ENCODE results near the gene SDK2. TPM values are rescaled to one million over a fixed set of nuclear protein-coding genes. Genes with fewer than 3 reads are reported as not detected.

The SDK2 gene
- polyA plus RNA-seq, 1 of the 3 experiments (the other 2 are of a cell fraction) = 0.02 TPM

DNA sequence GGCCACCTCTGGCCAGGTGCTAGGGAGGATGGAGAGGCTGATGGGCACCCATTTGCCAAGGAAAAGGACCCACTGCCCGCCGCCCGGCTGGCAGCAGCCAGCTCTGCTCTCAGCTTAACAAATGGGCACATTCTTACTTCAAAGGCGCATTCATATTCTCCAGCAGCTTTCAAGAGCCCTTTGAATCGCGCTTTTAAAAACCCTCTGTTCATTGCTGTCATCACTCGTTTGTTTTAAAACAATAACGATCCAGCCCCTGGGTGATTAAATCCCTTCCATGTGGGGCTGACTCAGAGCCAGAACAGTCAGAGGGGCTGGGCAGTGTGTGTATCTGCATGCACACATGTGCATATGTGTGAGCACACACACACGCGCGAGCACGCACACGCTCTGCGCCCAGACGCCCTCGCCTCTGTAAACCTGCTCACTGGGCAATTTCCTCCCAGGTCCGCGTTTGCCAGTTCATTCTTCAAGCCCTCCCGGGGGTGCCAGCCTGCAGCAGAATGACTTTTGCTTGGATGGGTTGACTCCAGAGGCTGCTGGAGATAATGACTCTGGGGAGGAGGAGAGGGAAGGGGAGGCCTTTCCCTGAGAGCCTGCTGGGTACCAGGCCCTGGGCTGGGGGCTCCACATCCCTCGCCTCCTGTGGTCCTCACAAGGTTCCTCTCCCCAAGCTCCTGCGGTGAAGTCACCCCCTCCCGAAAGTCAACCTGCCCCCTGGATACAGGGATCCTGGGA is 133.1 kb downstream of the SDK2 start:
- H3K9me3 ChIP-seq = no peaks in the 10 kb centered on the region
- TF ChIP-seq, protein P1, sequence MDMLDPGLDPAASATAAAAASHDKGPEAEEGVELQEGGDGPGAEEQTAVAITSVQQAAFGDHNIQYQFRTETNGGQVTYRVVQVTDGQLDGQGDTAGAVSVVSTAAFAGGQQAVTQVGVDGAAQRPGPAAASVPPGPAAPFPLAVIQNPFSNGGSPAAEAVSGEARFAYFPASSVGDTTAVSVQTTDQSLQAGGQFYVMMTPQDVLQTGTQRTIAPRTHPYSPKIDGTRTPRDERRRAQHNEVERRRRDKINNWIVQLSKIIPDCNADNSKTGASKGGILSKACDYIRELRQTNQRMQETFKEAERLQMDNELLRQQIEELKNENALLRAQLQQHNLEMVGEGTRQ (IDR thresholded peaks at IDR 0.05; ENCODE audit: borderline replicate concordance, low read depth, low read length) = no peak
- TF ChIP-seq, protein P2, sequence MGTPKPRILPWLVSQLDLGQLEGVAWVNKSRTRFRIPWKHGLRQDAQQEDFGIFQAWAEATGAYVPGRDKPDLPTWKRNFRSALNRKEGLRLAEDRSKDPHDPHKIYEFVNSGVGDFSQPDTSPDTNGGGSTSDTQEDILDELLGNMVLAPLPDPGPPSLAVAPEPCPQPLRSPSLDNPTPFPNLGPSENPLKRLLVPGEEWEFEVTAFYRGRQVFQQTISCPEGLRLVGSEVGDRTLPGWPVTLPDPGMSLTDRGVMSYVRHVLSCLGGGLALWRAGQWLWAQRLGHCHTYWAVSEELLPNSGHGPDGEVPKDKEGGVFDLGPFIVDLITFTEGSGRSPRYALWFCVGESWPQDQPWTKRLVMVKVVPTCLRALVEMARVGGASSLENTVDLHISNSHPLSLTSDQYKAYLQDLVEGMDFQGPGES (IDR thresholded peaks at IDR 0.05; ENCODE audit: low read depth, low read length) = no peak
- TF ChIP-seq, protein P3, sequence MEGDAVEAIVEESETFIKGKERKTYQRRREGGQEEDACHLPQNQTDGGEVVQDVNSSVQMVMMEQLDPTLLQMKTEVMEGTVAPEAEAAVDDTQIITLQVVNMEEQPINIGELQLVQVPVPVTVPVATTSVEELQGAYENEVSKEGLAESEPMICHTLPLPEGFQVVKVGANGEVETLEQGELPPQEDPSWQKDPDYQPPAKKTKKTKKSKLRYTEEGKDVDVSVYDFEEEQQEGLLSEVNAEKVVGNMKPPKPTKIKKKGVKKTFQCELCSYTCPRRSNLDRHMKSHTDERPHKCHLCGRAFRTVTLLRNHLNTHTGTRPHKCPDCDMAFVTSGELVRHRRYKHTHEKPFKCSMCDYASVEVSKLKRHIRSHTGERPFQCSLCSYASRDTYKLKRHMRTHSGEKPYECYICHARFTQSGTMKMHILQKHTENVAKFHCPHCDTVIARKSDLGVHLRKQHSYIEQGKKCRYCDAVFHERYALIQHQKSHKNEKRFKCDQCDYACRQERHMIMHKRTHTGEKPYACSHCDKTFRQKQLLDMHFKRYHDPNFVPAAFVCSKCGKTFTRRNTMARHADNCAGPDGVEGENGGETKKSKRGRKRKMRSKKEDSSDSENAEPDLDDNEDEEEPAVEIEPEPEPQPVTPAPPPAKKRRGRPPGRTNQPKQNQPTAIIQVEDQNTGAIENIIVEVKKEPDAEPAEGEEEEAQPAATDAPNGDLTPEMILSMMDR (IDR thresholded peaks at IDR 0.05) = no peak
- TF ChIP-seq, protein P4, sequence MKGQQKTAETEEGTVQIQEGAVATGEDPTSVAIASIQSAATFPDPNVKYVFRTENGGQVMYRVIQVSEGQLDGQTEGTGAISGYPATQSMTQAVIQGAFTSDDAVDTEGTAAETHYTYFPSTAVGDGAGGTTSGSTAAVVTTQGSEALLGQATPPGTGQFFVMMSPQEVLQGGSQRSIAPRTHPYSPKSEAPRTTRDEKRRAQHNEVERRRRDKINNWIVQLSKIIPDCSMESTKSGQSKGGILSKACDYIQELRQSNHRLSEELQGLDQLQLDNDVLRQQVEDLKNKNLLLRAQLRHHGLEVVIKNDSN (IDR thresholded peaks at IDR 0.05; ENCODE audit: borderline replicate concordance, low read depth) = no peak
- TF ChIP-seq NRF1 (IDR thresholded peaks at IDR 0.05; ENCODE audit: low read depth, low read length) = no peak
- no peak for TF ChIP-seq SMC3 (IDR thresholded peaks at IDR 0.05; ENCODE audit: low read depth, low read length)
- TF ChIP-seq MEF2A (IDR thresholded peaks at IDR 0.05; ENCODE audit: borderline replicate concordance, low read depth) = no peak
- TF ChIP-seq, protein P5, sequence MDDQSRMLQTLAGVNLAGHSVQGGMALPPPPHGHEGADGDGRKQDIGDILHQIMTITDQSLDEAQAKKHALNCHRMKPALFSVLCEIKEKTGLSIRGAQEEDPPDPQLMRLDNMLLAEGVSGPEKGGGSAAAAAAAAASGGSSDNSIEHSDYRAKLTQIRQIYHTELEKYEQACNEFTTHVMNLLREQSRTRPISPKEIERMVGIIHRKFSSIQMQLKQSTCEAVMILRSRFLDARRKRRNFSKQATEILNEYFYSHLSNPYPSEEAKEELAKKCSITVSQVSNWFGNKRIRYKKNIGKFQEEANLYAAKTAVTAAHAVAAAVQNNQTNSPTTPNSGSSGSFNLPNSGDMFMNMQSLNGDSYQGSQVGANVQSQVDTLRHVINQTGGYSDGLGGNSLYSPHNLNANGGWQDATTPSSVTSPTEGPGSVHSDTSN (IDR thresholded peaks at IDR 0.05) = no peak
- no peak for TF ChIP-seq NFIC (IDR thresholded peaks at IDR 0.05; ENCODE audit: borderline replicate concordance)
- TF ChIP-seq, protein P6, sequence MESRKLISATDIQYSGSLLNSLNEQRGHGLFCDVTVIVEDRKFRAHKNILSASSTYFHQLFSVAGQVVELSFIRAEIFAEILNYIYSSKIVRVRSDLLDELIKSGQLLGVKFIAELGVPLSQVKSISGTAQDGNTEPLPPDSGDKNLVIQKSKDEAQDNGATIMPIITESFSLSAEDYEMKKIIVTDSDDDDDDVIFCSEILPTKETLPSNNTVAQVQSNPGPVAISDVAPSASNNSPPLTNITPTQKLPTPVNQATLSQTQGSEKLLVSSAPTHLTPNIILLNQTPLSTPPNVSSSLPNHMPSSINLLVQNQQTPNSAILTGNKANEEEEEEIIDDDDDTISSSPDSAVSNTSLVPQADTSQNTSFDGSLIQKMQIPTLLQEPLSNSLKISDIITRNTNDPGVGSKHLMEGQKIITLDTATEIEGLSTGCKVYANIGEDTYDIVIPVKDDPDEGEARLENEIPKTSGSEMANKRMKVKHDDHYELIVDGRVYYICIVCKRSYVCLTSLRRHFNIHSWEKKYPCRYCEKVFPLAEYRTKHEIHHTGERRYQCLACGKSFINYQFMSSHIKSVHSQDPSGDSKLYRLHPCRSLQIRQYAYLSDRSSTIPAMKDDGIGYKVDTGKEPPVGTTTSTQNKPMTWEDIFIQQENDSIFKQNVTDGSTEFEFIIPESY (IDR thresholded peaks at IDR 0.05; ENCODE audit: borderline replicate concordance, low read depth) = no peak
- TF ChIP-seq CHD2 (IDR thresholded peaks at IDR 0.05; ENCODE audit: low read length, partially characterized antibody) = no peak
- no peak for TF ChIP-seq MXI1 (IDR thresholded peaks at IDR 0.05; ENCODE audit: low read depth, low read length)
- TF ChIP-seq POLR2AphosphoS5 (IDR thresholded peaks at IDR 0.05; ENCODE audit: low read depth, low read length) = no peak
- TF ChIP-seq RFX5 (IDR thresholded peaks at IDR 0.05; ENCODE audit: low read length) = no peak
- no peak for TF ChIP-seq FOXM1 (IDR thresholded peaks at IDR 0.05; ENCODE audit: low read depth)
- no peak for TF ChIP-seq FOSL2 (IDR thresholded peaks at IDR 0.05; ENCODE audit: borderline replicate concordance, low read depth)
- TF ChIP-seq SIN3A (IDR thresholded peaks at IDR 0.05; ENCODE audit: borderline replicate concordance, low read depth, low read length) = no peak
- TF ChIP-seq JUND (IDR thresholded peaks at IDR 0.05) = no peak
- no peak for TF ChIP-seq GATA2 (CRISPR knock-in tag; IDR thresholded peaks at IDR 0.05)
- TF ChIP-seq, protein P7, sequence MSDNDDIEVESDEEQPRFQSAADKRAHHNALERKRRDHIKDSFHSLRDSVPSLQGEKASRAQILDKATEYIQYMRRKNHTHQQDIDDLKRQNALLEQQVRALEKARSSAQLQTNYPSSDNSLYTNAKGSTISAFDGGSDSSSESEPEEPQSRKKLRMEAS (IDR thresholded peaks at IDR 0.05; ENCODE audit: low read depth) = no peak
- H2AFZ ChIP-seq (ENCODE audit: low read depth) = no peak overlapping the region
- ChIA-PET POLR2A (no interaction called here), CTCF (interaction anchor here (0.9 to 2.0 kb wide), 3 partner anchors 11 to 255 kb away, joined by 4 to 5 read pairs (median 5); no protein-coding TSS in a partner anchor)
- no peak overlapping the region for H3K4me2 ChIP-seq
- no peak overlapping the region for H3K4me3 ChIP-seq (ENCODE audit: low read depth in 2 of 2, low read length in 1 of 2)
- no peaks in the 10 kb centered on the region for H3K27me3 ChIP-seq (ENCODE audit: insufficient read depth)
- H3K4me1 ChIP-seq (ENCODE audit: control insufficient read depth in 1 of 2, insufficient read depth in 2 of 2, low read depth in 1 of 2, low read length in 1 of 2) = peaks cover 0 to 27% of the 10 kb centered on the region in 2 experiments; a peak in 2 of 4 replicates
- no peaks in the 10 kb centered on the region for H3F3A ChIP-seq (replicated peaks; ENCODE audit: insufficient read depth)
- H3K79me2 ChIP-seq (ENCODE audit: insufficient read depth) = no peaks in the 10 kb centered on the region
- no peak overlapping the region for H3K27ac ChIP-seq (ENCODE audit: low read depth in 2 of 2, low read length in 1 of 2)
- 37% methylated on average over 22 of the region's 22 CpGs for WGBS (ENCODE audit: low lambda C conversion rate)
- H3K9ac ChIP-seq = no peak overlapping the region
- peak; percentile 48 for DNase-seq
- no peaks in the 10 kb centered on the region for H3K36me3 ChIP-seq (replicated peaks in 1 of 2; ENCODE audit: control insufficient read depth in 1 of 2, insufficient read depth in 2 of 2, low read length in 1 of 2)
- H4K20me1 ChIP-seq (ENCODE audit: insufficient read depth) = no peaks in the 10 kb centered on the region
- H3K9me2 ChIP-seq = no peaks in the 10 kb centered on the region; the same call in 1 of the 2 replicates
